GM20000 (cell line): ENCODE measurements around the gene DES.

Experiments used
- DNase-seq: peaks from one replicate; pipeline ENCODE4 v3.0.0; 2012; ENCODE audit warnings: low spot score
- CTCF ChIP-seq: IDR thresholded peaks from 2 replicates; pipeline ENCODE4 v1.5.1; 2012; ENCODE audit warnings: mild to moderate bottlenecking, control low read depth; ENCODE audit errors: extremely low read depth, missing control alignments

The DES gene

GRCh38 chr2:219408204-219408603 is 10.0 kb upstream of the DES start:
- no peak for DNase-seq
- TF ChIP-seq CTCF = no peak

- DNase-seq = no peak
- no peak for TF ChIP-seq CTCF
Measured at GRCh38 chr2:219408631-219409030, 9.5 kb upstream of the DES start.

- no peak for DNase-seq
- TF ChIP-seq CTCF = no peak
Measured at GRCh38 chr2:219409619-219410018, 8.6 kb upstream of the DES start.

- TF ChIP-seq CTCF = no peak
- no peak for DNase-seq
Measured at GRCh38 chr2:219410390-219410789, 7.8 kb upstream of the DES start.

GRCh38 chr2:219414857-219415256 is 3.3 kb upstream of the DES start:
- DNase-seq = no peak
- no peak for TF ChIP-seq CTCF

- no peak for TF ChIP-seq CTCF
- no peak for DNase-seq
Measured at GRCh38 chr2:219415580-219416234, 2.5 kb upstream of the DES start.

GRCh38 chr2:219416235-219416602 is 2.0 kb upstream of the DES start:
- no peak for TF ChIP-seq CTCF

More at GRCh38 chr2:219416235-219416602, 2.0 kb upstream of the DES start:
- no peak for DNase-seq
